Measurements from ENCODE around the gene MAG. TPM values are rescaled to one million over a fixed set of nuclear protein-coding genes. Genes with fewer than 3 reads are reported as not detected.

MAG gene
- total RNA-seq, 1 experiment from 2014 or later: 13.4 TPM

- Histone ChIP-seq H3K27ac (no peak overlapping the region), H3K79me2 (ENCODE audit: low read depth) (no peaks in the 10 kb centered on the region), H3K9me3 (ENCODE audit: insufficient read depth, low read depth) (no peaks in the 10 kb centered on the region), H3K27me3 (ENCODE audit: insufficient read depth, low read depth) (no peaks in the 10 kb centered on the region), H3K4me2 (no peak overlapping the region), H3K4me1 (replicated peaks; ENCODE audit: insufficient read depth) (no peaks in the 10 kb centered on the region), H3F3A (ENCODE audit: insufficient read depth, low read depth) (no peaks in the 10 kb centered on the region), H4K20me1 (ENCODE audit: insufficient read depth) (peaks cover 10% of the 10 kb centered on the region; the same call in 1 of the 2 replicates), H3K36me3 (ENCODE audit: low read depth) (peaks cover 30% of the 10 kb centered on the region), H2AFZ (no peak overlapping the region), H3K4me3 (no peak overlapping the region), H3K9me2 (ENCODE audit: insufficient read depth) (no peaks in the 10 kb centered on the region)
- BruUV-seq (replicated peaks): no TSS peak
- DNase-seq: no peak
- TF ChIP-seq EZH2 (IDR thresholded peaks at IDR 0.05; ENCODE audit: low read depth) (no peak), CTCF (conservative IDR thresholded peaks at IDR 0.05) (no peak)
- intact Hi-C loops (cut with micrococcal nuclease; ENCODE audit: unreplicated experiment): no loop called here
- ChIA-PET CTCF (no interaction called here), POLR2A (ENCODE audit: unreplicated experiment) (no interaction called here)
Measured at GRCh38 chr19:35334144-35334753, 42.3 kb downstream of the MAG start.

- no peak overlapping the region for H2AFZ ChIP-seq
- no peaks in the 10 kb centered on the region for H3K4me1 ChIP-seq (replicated peaks; ENCODE audit: insufficient read depth)
- BruUV-seq (replicated peaks): no TSS peak
- no peak overlapping the region for H3K27ac ChIP-seq
- no peaks in the 10 kb centered on the region for H3K9me2 ChIP-seq (ENCODE audit: insufficient read depth)
- no peaks in the 10 kb centered on the region for H3K27me3 ChIP-seq (ENCODE audit: insufficient read depth, low read depth)
- peaks cover 6% of the 10 kb centered on the region; the same call in 1 of the 2 replicates for H4K20me1 ChIP-seq (ENCODE audit: insufficient read depth)
- intact Hi-C loops (cut with micrococcal nuclease; ENCODE audit: unreplicated experiment): no loop called here
- POLR2A ChIA-PET (ENCODE audit: unreplicated experiment): no interaction called here
- H3K9me3 ChIP-seq (ENCODE audit: insufficient read depth, low read depth): no peaks in the 10 kb centered on the region
- peaks cover 4% of the 10 kb centered on the region; the same call in 1 of the 2 replicates for H3F3A ChIP-seq (ENCODE audit: insufficient read depth, low read depth)
- H3K36me3 ChIP-seq (ENCODE audit: low read depth): peaks cover 18% of the 10 kb centered on the region
- no peaks in the 10 kb centered on the region for H3K79me2 ChIP-seq (ENCODE audit: low read depth)
- H3K4me3 ChIP-seq: no peak overlapping the region
- H3K4me2 ChIP-seq: no peak overlapping the region
- TF ChIP-seq CTCF (conservative IDR thresholded peaks at IDR 0.05): no peak
- no peak for TF ChIP-seq EZH2 (IDR thresholded peaks at IDR 0.05; ENCODE audit: low read depth)
- no peak for DNase-seq
- CTCF ChIA-PET: no interaction called here
Measured at GRCh38 chr19:35336166-35336955, 44.4 kb downstream of the MAG start.

GRCh38 chr19:35337097-35337983 is 45.4 kb downstream of the MAG start:
- intact Hi-C loops (cut with micrococcal nuclease; ENCODE audit: unreplicated experiment): no loop called here
- no peaks in the 10 kb centered on the region for H3K79me2 ChIP-seq (ENCODE audit: low read depth)
- H3K36me3 ChIP-seq (ENCODE audit: low read depth): peaks cover 18% of the 10 kb centered on the region
- no TSS peak for BruUV-seq (replicated peaks)
- no peak overlapping the region for H3K27ac ChIP-seq
- no peak overlapping the region for H3K4me2 ChIP-seq
- no peak overlapping the region for H3K4me3 ChIP-seq
- no peak for TF ChIP-seq CTCF (conservative IDR thresholded peaks at IDR 0.05)
- no peak for TF ChIP-seq EZH2 (IDR thresholded peaks at IDR 0.05; ENCODE audit: low read depth)
- CTCF ChIA-PET: no interaction called here
- no peaks in the 10 kb centered on the region for H3K27me3 ChIP-seq (ENCODE audit: insufficient read depth, low read depth)
- H3K9me3 ChIP-seq (ENCODE audit: insufficient read depth, low read depth): no peaks in the 10 kb centered on the region
- no peak overlapping the region for H2AFZ ChIP-seq
- no peaks in the 10 kb centered on the region for H3K4me1 ChIP-seq (replicated peaks; ENCODE audit: insufficient read depth)
- peaks cover 4% of the 10 kb centered on the region; the same call in 1 of the 2 replicates for H3F3A ChIP-seq (ENCODE audit: insufficient read depth, low read depth)
- no peaks in the 10 kb centered on the region for H3K9me2 ChIP-seq (ENCODE audit: insufficient read depth)
- no peak for DNase-seq
- H4K20me1 ChIP-seq (ENCODE audit: insufficient read depth): peaks cover 6% of the 10 kb centered on the region; the same call in 1 of the 2 replicates
- POLR2A ChIA-PET (ENCODE audit: unreplicated experiment): no interaction called here

Measured in PC-9 (cell line).